Hepatocyte (in vitro differentiated cells): ENCODE measurements around the gene LDLRAD3. TPM values are rescaled to one million over a fixed set of nuclear protein-coding genes. Genes with fewer than 3 reads are reported as not detected.

Source experiments
- DNase-seq: peaks from one replicate; pipeline ENCODE4 v3.0.0-alpha.2; 2016; ENCODE audit warnings: low spot score
- H2AFZ ChIP-seq: fragments of 200-600 bp; sonication (generic); 2 replicates; pipeline ENCODE4 v1.6.0; 2016; ENCODE audit warnings: antibody characterized with exemption, mild to moderate bottlenecking
- H3K27ac ChIP-seq: fragments of 200-600 bp; sonication (generic); 2 replicates; pipeline ENCODE4 v1.5.1; 2016; ENCODE audit warnings: mild to moderate bottlenecking
- H3K27me3 ChIP-seq: fragments of 200-600 bp; sonication (generic); 2 replicates; pipeline ENCODE4 v1.6.1; 2016
- H3K36me3 ChIP-seq: fragments of 200-600 bp; sonication (generic); replicated peaks from 2 replicates; pipeline ENCODE4 v1.5.1; 2016; ENCODE audit warnings: low read depth; ENCODE audit not compliant: insufficient read depth
- H3K4me1 ChIP-seq: fragments of 200-600 bp; sonication (generic); 2 replicates; pipeline ENCODE4 v1.5.1; 2016; ENCODE audit warnings: mild to moderate bottlenecking, moderate library complexity; ENCODE audit not compliant: insufficient read depth
- H3K4me2 ChIP-seq: fragments of 200-600 bp; sonication (generic); 2 replicates; pipeline ENCODE4 v1.6.0; 2016
- H3K4me3 ChIP-seq: fragments of 200-600 bp; sonication (generic); 2 replicates; pipeline ENCODE4 v1.5.1; 2016; ENCODE audit warnings: mild to moderate bottlenecking
- H3K79me2 ChIP-seq: fragments of 200-600 bp; sonication (generic); 2 replicates; pipeline ENCODE4 v1.6.0; 2017; ENCODE audit warnings: mild to moderate bottlenecking
- H3K9me2 ChIP-seq: fragments of 200-600 bp; sonication (generic); replicated peaks from 2 replicates; pipeline ENCODE4 v1.6.0; 2017; ENCODE audit warnings: mild to moderate bottlenecking; ENCODE audit not compliant: insufficient read depth
- H3K9me3 ChIP-seq: fragments of 200-600 bp; sonication (generic); 2 replicates; pipeline ENCODE4 v1.5.1; 2016; ENCODE audit warnings: low read depth, mild to moderate bottlenecking
- H4K20me1 ChIP-seq: fragments of 200-600 bp; sonication (generic); 2 replicates; pipeline ENCODE4 v1.6.0; 2016; ENCODE audit warnings: mild to moderate bottlenecking; ENCODE audit not compliant: insufficient read depth, poor library complexity, severe bottlenecking
- CTCF ChIP-seq: fragments of 200-600 bp; sonication (generic); IDR thresholded peaks from 2 replicates; pipeline ENCODE4 v1.5.1; 2016; ENCODE audit warnings: antibody characterized with exemption, mild to moderate bottlenecking; ENCODE audit not compliant: poor library complexity
- EZH2 ChIP-seq: fragments of 200-600 bp; sonication (generic); IDR thresholded peaks from 2 replicates; pipeline ENCODE4 v1.6.1; 2016; ENCODE audit warnings: antibody characterized with exemption, mild to moderate bottlenecking, borderline replicate concordance
- EZH2phosphoT487 ChIP-seq: fragments of 200-600 bp; sonication (generic); IDR thresholded peaks from one replicate; pipeline ENCODE4 v1.6.1; 2018; ENCODE audit warnings: antibody characterized with exemption, mild to moderate bottlenecking, low read depth, moderate library complexity; ENCODE audit not compliant: unreplicated experiment, severe bottlenecking
- WGBS: methylation state at CpG from one replicate; pipeline ENCODE4 v1.1.6; 2016; ENCODE audit warnings: low lambda C conversion rate; ENCODE audit errors: missing lambda C conversion rate; 5-methylcytosine and 5-hydroxymethylcytosine counted together
- polyA plus RNA-seq: library from polyadenylated mRNA; unstranded; fragments of >200 nt; fragmentation: Nextera tagmentation; extraction: Ambion mirVana; gene quantifications from 2 replicates; pipeline ENCODE4 v1.2.1, GENCODE V29; 2016
- total RNA-seq: library from RNA; depleted of rRNA; stranded (reverse); fragments of >200 nt; gene quantifications from 2 replicates; pipeline ENCODE4 v1.2.3, GENCODE V29; 2014

Gene LDLRAD3
- total and polyA plus RNA-seq, 2 experiments from 2014 or later, result 12.2 TPM

DNA sequence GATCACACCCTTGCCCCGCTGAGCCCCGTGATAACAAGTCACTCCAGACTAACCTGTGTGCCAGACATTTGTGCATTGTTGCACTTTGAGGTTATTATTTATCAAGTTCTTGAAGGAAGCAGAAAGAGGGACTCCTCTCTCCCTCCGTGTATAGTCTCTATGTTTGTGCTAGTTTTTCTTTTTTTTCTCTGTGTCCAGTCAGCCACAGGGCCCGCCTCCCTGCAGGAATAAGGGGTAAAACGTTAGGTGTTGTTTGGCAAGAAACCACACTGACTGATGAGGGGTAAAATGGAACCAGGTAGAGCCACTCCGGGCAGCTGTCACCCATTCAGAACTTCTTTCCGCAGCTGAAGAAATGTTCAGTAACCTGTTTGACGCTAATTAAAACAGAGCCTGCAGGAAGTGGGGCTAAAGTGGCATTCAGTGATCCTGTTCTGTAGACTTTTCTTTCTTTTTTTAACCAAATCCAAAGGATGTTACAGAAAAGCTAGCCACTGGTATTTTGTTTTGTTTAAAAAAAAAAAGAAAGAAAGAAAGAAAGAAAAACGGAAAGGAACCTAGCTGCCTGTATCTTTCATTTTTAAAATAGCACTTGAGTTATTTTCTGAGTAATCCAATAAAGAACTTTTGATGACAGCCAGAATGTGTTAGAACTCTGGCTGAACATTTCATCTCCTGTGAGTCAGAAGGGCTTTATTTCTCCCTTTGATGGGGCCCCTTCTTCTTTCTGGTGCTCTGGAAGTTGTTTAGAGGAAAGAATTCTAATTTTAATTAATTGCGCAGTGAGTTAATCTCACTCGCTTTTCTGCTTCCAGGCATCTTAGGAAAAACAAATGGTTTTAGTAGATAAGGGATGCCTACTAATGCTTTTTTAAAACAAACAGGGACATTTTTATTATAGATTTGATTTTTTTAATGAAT lies 287.2 kb downstream of the LDLRAD3 start:
- H3K4me2 ChIP-seq, result peak overlapping the region; percentile 35
- no peaks in the 10 kb centered on the region for H4K20me1 ChIP-seq
- no peaks in the 10 kb centered on the region for H3K79me2 ChIP-seq
- DNase-seq, result peak; percentile 38
- H2AFZ ChIP-seq, result no peak overlapping the region
- H3K4me1 ChIP-seq, result peaks cover 7% of the 10 kb centered on the region
- H3K27ac ChIP-seq, result no peak overlapping the region
- 57% methylated on average over 11 of the region's 11 CpGs for WGBS
- H3K36me3 ChIP-seq, result no peaks in the 10 kb centered on the region
- H3K27me3 ChIP-seq, result no peaks in the 10 kb centered on the region
- no peaks in the 10 kb centered on the region for H3K9me3 ChIP-seq
- no peak for TF ChIP-seq CTCF
- no peaks in the 10 kb centered on the region for H3K9me2 ChIP-seq
- H3K4me3 ChIP-seq, result no peak overlapping the region

DNA sequence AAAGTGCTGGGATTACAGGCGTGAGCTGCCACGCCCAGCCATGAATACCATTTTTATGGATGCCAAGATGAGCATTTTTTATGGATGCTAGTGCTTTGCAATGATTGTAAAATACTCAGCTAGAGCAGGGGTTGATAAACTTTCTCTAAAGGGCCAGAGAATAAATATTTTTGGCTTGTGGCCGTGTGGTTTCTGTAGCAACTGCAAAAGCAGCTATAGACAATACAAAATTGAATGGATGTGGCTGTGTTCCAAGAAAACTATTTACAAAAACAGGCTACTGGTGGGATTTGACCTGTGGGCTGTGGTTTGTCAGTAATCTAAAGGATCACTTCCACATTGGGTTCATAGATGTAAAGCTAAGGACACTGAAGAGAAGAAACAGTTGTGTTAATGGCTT lies 289.3 kb downstream of the LDLRAD3 start:
- no peak overlapping the region for H2AFZ ChIP-seq
- no peaks in the 10 kb centered on the region for H3K27me3 ChIP-seq
- no peak overlapping the region for H3K4me3 ChIP-seq
- WGBS, result 49% methylated on average over 3 of the region's 3 CpGs
- TF ChIP-seq EZH2phosphoT487 (no peak), CTCF (no peak), EZH2 (no peak)
- DNase-seq, result no peak
- no peaks in the 10 kb centered on the region for H3K36me3 ChIP-seq
- no peaks in the 10 kb centered on the region for H3K79me2 ChIP-seq
- no peaks in the 10 kb centered on the region for H3K9me2 ChIP-seq
- no peak overlapping the region for H3K4me2 ChIP-seq
- H3K27ac ChIP-seq, result no peak overlapping the region
- H3K4me1 ChIP-seq, result peaks cover 7% of the 10 kb centered on the region
- no peaks in the 10 kb centered on the region for H4K20me1 ChIP-seq
- no peaks in the 10 kb centered on the region for H3K9me3 ChIP-seq

GRCh38 chr11:36234825-36235224 lies 291.0 kb downstream of the LDLRAD3 start:
- 71% methylated on average over 2 of the region's 2 CpGs for WGBS
- Histone ChIP-seq H3K4me1 (peaks cover 7% of the 10 kb centered on the region), H3K4me3 (no peak overlapping the region), H3K79me2 (no peaks in the 10 kb centered on the region), H3K27me3 (no peaks in the 10 kb centered on the region), H3K4me2 (no peak overlapping the region), H2AFZ (no peak overlapping the region), H4K20me1 (no peaks in the 10 kb centered on the region), H3K9me2 (no peaks in the 10 kb centered on the region), H3K36me3 (no peaks in the 10 kb centered on the region), H3K27ac (no peak overlapping the region), H3K9me3 (no peaks in the 10 kb centered on the region)
- TF ChIP-seq EZH2phosphoT487 (no peak), CTCF (no peak), EZH2 (no peak)
- DNase-seq, result no peak
